ENCODE data around the gene NEDD9.

Gene NEDD9

GRCh38 chr6:11276911-11277274 lies 44.4 kb upstream of the NEDD9 start:
- TF ChIP-seq, protein P1, sequence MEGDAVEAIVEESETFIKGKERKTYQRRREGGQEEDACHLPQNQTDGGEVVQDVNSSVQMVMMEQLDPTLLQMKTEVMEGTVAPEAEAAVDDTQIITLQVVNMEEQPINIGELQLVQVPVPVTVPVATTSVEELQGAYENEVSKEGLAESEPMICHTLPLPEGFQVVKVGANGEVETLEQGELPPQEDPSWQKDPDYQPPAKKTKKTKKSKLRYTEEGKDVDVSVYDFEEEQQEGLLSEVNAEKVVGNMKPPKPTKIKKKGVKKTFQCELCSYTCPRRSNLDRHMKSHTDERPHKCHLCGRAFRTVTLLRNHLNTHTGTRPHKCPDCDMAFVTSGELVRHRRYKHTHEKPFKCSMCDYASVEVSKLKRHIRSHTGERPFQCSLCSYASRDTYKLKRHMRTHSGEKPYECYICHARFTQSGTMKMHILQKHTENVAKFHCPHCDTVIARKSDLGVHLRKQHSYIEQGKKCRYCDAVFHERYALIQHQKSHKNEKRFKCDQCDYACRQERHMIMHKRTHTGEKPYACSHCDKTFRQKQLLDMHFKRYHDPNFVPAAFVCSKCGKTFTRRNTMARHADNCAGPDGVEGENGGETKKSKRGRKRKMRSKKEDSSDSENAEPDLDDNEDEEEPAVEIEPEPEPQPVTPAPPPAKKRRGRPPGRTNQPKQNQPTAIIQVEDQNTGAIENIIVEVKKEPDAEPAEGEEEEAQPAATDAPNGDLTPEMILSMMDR (IDR thresholded peaks at IDR 0.05) = no peak
- Histone ChIP-seq H3K27ac (peak overlapping the region in 1 of 2 donors; percentile 25), H3K4me3 (no peak overlapping the region)
- DNase-seq (ENCODE audit: low spot score) = no peak

GRCh38 chr6:11276228-11276627 lies 43.8 kb upstream of the NEDD9 start:
- TF ChIP-seq, protein P1 (IDR thresholded peaks at IDR 0.05) = no peak
- no peak overlapping the region for H3K27ac ChIP-seq
- no peak overlapping the region for H3K4me3 ChIP-seq
- no peak for DNase-seq (ENCODE audit: low spot score)

GRCh38 chr6:11275598-11275997 lies 43.1 kb upstream of the NEDD9 start:
- DNase-seq (ENCODE audit: low spot score) = no peak
- Histone ChIP-seq H3K4me3 (no peak overlapping the region), H3K27ac (no peak overlapping the region)
- TF ChIP-seq, protein P1 (IDR thresholded peaks at IDR 0.05) = no peak

GRCh38 chr6:11273406-11274065 lies 41.1 kb upstream of the NEDD9 start:
- no peak for DNase-seq (ENCODE audit: low spot score)

DNA sequence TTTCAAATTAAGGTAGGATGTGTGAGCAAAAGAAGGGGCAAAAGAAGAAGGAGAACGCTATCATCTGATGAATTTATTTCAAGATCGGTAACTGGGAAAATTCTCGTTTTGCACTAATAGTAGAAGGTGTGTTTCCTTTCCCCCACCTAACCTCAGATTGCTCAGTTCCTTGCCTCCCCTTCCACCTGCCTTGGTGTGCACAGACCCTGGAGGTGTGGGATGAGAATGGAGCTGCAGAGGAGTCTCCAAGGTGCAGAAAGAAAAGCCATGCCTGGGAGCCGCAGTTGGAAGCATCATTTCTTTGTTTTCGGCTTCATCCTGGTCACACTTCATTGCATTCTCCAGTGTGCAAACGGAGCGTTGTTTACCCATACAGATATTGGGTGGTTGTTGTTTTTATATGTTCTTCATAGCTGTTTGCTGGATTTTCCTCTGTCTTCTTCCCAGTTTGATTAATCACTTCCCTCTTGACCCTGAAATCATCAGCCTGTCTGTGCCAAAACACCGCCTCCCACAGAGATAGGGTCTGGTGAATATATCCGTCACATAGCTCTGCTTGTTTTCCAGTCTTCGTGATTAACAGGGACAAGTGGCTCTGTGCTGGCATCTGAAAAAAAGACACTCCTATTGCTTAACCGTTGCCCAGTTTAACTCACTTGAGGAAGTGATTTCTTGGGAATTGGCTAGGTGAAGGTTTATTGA lies 40.2 kb upstream of the NEDD9 start:
- TF ChIP-seq, protein P1 (IDR thresholded peaks at IDR 0.05) = no peak
- no peak for DNase-seq (ENCODE audit: low spot score)

More at GRCh38 chr6:11273406-11274065, 41.1 kb upstream of the NEDD9 start:
- H3K27ac ChIP-seq = no peak overlapping the region
- TF ChIP-seq, protein P1 (IDR thresholded peaks at IDR 0.05) = no peak
- H3K4me3 ChIP-seq = no peak overlapping the region

GRCh38 chr6:11271228-11272020 lies 39.0 kb upstream of the NEDD9 start:
- no peak for DNase-seq (ENCODE audit: low spot score)
- no peak overlapping the region for H3K27ac ChIP-seq
- H3K4me3 ChIP-seq = no peak overlapping the region
- TF ChIP-seq, protein P1 (IDR thresholded peaks at IDR 0.05) = no peak

More for the DNA sequence above, 40.2 kb upstream of the NEDD9 start:
- Histone ChIP-seq H3K4me3 (no peak overlapping the region), H3K27ac (no peak overlapping the region)
